Measurements from ENCODE around the gene SETBP1.

SETBP1 gene

GRCh38 chr18:45054636-45055035 is 373.9 kb downstream of the SETBP1 start:
- DNase-seq, result no peak

GRCh38 chr18:45055811-45056210 is 375.1 kb downstream of the SETBP1 start:
- DNase-seq, result no peak

GRCh38 chr18:45056926-45057325 is 376.2 kb downstream of the SETBP1 start:
- DNase-seq, result no peak

GRCh38 chr18:45057955-45058600 is 377.4 kb downstream of the SETBP1 start:
- no peak for DNase-seq

- no peak for DNase-seq
These were observed 379.0 kb downstream of the SETBP1 start for GRCh38 chr18:45059695-45060094.

- DNase-seq, result no peak
These were observed 379.4 kb downstream of the SETBP1 start for GRCh38 chr18:45060102-45060501.

- no peak for DNase-seq
These were observed 380.7 kb downstream of the SETBP1 start for GRCh38 chr18:45061359-45061758.

- DNase-seq, result no peak
These were observed 382.8 kb downstream of the SETBP1 start for GRCh38 chr18:45063246-45064038.

GRCh38 chr18:45066210-45066609 is 385.5 kb downstream of the SETBP1 start:
- no peak for DNase-seq

- DNase-seq, result no peak
These were observed 386.2 kb downstream of the SETBP1 start for GRCh38 chr18:45066886-45067285.

GRCh38 chr18:45068400-45069094 is 387.9 kb downstream of the SETBP1 start:
- no peak for DNase-seq

- DNase-seq, result no peak
These were observed 388.9 kb downstream of the SETBP1 start for GRCh38 chr18:45069546-45069945.

GRCh38 chr18:45071956-45072355 is 391.3 kb downstream of the SETBP1 start:
- DNase-seq, result no peak

GRCh38 chr18:45073556-45073955 is 392.9 kb downstream of the SETBP1 start:
- no peak for DNase-seq

GRCh38 chr18:45081566-45082181 is 401.0 kb downstream of the SETBP1 start:
- DNase-seq, result no peak

- DNase-seq, result no peak
These were observed 402.7 kb downstream of the SETBP1 start for GRCh38 chr18:45083226-45083855.

- DNase-seq, result no peak
These were observed 403.5 kb downstream of the SETBP1 start for GRCh38 chr18:45084206-45084605.

- DNase-seq, result no peak
These were observed 405.4 kb downstream of the SETBP1 start for GRCh38 chr18:45085916-45086624.

- no peak for DNase-seq
These were observed 406.1 kb downstream of the SETBP1 start for GRCh38 chr18:45086777-45087176.

GRCh38 chr18:45090526-45091140 is 409.9 kb downstream of the SETBP1 start:
- no peak for DNase-seq

GRCh38 chr18:45100321-45101105 is 419.8 kb downstream of the SETBP1 start:
- no peak for DNase-seq
